Measurements from ENCODE around the gene PARD3.

GRCh38 chr10:34596351-34596750 lies 218.7 kb downstream of the PARD3 start:
- TF ChIP-seq, protein P1, sequence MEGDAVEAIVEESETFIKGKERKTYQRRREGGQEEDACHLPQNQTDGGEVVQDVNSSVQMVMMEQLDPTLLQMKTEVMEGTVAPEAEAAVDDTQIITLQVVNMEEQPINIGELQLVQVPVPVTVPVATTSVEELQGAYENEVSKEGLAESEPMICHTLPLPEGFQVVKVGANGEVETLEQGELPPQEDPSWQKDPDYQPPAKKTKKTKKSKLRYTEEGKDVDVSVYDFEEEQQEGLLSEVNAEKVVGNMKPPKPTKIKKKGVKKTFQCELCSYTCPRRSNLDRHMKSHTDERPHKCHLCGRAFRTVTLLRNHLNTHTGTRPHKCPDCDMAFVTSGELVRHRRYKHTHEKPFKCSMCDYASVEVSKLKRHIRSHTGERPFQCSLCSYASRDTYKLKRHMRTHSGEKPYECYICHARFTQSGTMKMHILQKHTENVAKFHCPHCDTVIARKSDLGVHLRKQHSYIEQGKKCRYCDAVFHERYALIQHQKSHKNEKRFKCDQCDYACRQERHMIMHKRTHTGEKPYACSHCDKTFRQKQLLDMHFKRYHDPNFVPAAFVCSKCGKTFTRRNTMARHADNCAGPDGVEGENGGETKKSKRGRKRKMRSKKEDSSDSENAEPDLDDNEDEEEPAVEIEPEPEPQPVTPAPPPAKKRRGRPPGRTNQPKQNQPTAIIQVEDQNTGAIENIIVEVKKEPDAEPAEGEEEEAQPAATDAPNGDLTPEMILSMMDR (IDR thresholded peaks at IDR 0.05; ENCODE audit: insufficient read depth, low read length, poor library complexity, severe bottlenecking) = no peak
- TF ChIP-seq EZH2phosphoT487 (conservative IDR thresholded peaks at IDR 0.05; ENCODE audit: low read length) = no peak
